Suppressor macrophage treated with lipopolysaccharide for 4 hours (primary cell): ENCODE results near the gene ZBTB38.
A peak's percentile ranks its signal among the peaks of the same experiment; 100 is the strongest.

Experiments used
- DNase-seq: peaks from one replicate; pipeline ENCODE4 v3.0.0-alpha.2; 2020

Gene ZBTB38

GRCh38 chr3:141368925-141369794 is 856 bp downstream of the ZBTB38 start:
- no peak for DNase-seq

GRCh38 chr3:141370065-141370533 is 1.8 kb downstream of the ZBTB38 start:
- DNase-seq, result peak; percentile 57

DNA sequence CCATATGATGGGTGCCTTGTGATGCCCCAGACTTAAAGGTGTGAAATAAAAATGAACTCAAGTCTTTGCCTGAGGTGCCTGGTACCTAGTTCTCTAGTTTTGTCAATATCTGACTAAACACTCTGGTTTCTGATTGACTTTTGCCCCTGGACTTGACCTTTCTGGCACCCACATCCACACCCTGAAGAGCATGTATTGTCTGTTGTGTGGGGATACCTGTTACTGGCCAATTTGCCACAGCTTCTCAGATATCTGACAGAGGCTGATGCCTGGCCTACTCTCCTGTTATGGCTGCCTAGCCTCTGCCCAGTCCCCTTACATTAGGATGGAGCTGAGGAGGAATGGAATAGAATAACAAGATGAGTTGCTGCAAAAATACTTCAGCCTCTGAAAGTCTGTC is 3.6 kb downstream of the ZBTB38 start:
- DNase-seq, result no peak

DNA sequence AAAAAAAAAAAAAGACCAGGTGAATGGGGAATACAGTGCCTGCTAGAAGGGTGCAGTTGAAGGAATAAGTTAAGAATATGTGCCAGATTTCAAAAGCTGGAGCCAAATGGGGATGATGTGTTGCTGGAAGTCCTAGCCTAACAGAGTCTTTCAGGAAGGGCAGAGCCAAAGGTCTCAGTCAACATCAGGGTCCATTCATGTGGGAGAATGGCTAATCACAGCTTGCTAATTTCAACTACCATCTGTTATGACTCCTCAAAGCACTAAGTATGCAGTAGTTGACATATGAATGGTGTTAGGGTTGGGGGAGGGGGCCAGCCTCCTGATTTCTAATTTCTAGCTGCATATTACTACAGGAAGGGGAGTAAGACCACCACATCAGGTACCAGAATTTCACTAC is 4.4 kb downstream of the ZBTB38 start:
- no peak for DNase-seq

- no peak for DNase-seq
These were observed 4.9 kb downstream of the ZBTB38 start for GRCh38 chr3:141373232-141373631.

DNA sequence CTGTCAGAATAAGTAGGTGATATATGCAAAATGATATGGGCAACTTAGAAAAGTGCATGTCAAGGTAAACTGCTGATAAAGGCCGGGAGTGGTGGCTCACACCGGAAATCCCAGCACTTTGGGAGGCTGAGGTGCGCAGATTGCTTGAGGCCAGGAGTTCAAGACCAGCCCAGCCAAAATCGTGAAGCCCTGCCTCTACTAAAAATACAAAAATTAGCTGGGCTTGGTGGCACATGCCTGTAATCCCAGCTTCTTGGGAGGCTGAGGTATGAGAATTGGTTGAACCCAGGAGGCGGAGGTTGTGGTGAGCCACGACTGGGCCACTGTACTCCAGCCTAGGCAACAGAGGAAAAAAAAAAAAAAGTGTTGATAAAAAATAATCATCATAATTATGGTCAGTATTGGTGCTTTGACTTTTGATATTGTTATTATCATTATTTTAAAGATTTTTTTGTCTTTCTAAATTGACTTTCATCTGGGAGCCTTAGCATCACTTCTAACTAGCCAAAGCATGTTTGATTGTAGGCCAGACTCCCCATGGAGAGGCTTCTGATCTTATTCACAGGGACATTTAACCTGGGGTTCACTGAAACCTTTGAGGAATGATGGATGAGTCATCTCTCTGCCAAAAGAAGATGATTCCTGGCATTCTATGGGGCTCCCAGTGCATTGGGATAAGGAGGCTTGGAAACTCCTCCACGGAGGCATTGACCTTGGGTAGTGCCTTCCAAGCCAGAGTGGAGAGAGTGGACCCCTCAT is 5.6 kb downstream of the ZBTB38 start:
- DNase-seq, result no peak

GRCh38 chr3:141375381-141376301 is 7.3 kb downstream of the ZBTB38 start:
- DNase-seq, result no peak

DNA sequence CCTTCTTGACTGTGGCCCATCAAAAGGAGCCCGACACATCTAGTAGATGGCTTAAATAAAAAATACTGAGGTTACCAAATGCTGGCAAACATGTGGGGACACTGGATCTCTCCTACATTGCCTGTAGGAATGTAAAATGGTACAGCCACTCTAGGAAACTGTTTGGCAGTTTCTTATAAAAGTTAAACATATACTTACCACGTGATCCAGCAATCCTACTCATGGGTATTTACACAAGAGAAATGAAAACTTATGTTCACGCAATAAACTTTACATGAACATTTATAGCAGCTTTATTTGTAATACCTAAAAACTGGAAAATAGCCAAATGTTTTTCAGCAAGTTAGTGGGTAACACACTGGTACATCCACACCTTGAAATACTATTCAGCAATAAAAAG is 9.1 kb downstream of the ZBTB38 start:
- DNase-seq, result no peak

DNA sequence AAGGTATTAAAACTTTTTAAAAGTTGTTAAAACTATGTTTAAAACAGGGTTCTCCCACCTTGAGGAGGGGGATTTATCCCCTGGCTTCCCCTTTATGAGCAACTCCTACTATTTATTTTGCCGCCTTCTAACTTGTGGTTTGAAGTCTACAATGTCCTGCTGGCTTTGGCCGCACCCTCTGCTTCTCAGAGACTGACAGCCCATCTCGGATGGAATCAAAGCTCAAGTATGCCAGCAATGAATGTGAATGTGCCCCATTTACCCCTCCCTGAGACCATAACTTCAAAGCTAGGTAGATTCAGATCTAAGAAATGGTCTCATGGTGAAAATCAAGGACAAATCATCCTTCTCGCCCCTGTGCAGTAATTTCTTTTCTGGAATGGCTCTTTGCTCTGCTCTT is 10.3 kb downstream of the ZBTB38 start:
- DNase-seq, result no peak

- DNase-seq, result no peak
These were observed 11.1 kb downstream of the ZBTB38 start for GRCh38 chr3:141379250-141379966.

GRCh38 chr3:141380279-141380678 is 12.0 kb downstream of the ZBTB38 start:
- no peak for DNase-seq

- DNase-seq, result no peak
These were observed 12.7 kb downstream of the ZBTB38 start for GRCh38 chr3:141380987-141381386.

DNA sequence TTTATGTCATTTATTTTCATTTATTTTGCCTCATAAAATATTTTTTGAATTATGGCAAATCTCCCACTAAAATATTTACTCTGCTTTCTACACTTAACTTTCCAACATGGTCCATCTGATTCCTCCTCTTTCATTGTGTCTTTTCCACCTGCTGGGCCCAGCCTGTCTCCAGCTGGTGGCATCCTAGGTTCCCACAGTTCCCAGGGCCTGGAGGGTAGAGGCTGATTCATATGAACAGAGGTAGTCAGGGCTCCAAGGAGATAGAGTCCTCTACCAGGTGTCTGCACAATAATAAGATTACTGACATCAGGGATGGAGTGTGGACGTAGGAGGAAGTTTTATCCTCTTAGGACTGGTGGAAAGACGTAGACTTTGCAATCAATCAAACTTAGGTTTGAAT is 14.3 kb downstream of the ZBTB38 start:
- DNase-seq, result no peak

- DNase-seq, result no peak
These were observed 15.3 kb downstream of the ZBTB38 start for GRCh38 chr3:141383555-141384129.

DNA sequence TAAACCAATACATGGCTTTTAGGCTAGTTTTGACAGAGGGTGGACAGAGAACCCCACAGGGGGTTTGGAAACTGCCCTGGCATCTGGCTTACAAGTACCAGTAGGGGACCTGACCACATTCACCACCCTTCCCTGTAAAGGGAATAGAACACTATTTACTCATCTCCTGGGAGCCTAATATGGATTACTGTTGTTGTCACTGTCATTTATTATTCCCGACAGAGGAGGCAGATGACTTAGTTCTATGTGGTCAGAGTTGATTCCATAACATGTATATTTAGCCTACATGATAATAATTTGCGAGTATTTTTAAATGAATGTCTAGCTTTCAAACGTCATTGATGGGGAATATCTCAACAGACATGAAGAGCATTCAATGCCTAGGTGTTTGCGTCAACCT is 15.9 kb downstream of the ZBTB38 start:
- no peak for DNase-seq

DNA sequence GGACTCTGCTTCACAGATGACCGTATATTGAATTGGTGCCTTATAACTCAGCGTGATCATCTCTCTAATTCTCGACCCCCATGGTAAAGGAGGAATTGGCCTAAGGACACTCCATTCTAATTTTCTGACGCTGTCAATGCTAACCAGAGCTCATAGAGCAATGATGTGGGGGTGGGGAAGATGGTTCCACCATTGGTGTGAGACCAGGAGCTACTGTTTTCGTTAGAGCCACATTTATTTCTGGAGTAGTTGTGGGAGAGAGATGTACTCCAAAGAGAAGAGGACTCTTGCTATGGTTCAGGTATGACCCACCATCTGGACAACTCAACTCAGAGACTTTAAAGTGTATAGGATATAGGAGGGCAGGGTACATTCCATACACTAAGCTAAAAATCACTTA is 16.3 kb downstream of the ZBTB38 start:
- no peak for DNase-seq

GRCh38 chr3:141385406-141386125 is 17.3 kb downstream of the ZBTB38 start:
- DNase-seq, result no peak

DNA sequence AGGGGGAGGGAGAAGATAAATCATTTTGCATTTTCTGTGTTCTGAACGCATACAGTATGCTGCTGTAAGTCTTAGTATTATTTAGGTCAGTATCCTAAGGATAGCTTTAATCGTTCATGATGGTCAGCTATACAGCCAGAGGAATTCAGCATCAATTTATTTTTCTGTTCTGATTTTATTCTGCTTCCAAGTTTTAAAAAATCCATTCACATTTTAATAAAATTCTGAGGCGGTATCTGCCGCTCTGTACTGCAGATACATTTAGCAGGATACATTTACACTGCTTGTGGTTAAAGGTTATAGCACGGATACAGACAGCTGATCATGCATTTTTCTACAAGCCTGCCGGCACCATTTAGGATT is 17.8 kb downstream of the ZBTB38 start:
- DNase-seq, result no peak

- DNase-seq, result no peak
These were observed 18.4 kb downstream of the ZBTB38 start for GRCh38 chr3:141386611-141387111.

- no peak for DNase-seq
These were observed 19.2 kb downstream of the ZBTB38 start for GRCh38 chr3:141387516-141387915.

DNA sequence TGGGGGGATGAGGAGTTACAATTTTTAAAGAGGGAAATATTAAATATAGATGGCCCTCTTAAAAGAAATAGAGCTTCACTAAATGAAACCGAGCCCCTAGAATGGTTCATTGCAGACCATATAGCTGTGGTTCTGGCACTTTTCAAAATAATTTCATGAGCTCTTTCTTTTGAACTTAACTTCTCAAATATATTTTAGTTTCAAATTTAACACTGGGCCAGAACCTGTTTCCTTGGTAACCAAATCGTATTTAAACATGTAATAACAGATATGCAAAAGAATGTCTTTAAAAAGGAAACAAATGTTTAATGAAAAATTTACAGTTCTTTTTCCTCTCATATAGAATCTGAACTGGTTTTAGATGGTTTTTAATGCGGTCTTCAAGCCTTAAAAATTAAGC is 20.1 kb downstream of the ZBTB38 start:
- DNase-seq, result no peak
